ENCODE measurements around the gene TYROBP. TPM values are rescaled to one million over a fixed set of nuclear protein-coding genes. Genes with fewer than 3 reads are reported as not detected.
A peak's percentile ranks its signal among the peaks of the same experiment; 100 is the strongest.

The TYROBP gene
- total and polyA plus RNA-seq, 2 of the 8 experiments (the other 6 are each of a cell fraction or from before 2014, with no cell fraction given): 0.18 TPM; not detected in 1

DNA sequence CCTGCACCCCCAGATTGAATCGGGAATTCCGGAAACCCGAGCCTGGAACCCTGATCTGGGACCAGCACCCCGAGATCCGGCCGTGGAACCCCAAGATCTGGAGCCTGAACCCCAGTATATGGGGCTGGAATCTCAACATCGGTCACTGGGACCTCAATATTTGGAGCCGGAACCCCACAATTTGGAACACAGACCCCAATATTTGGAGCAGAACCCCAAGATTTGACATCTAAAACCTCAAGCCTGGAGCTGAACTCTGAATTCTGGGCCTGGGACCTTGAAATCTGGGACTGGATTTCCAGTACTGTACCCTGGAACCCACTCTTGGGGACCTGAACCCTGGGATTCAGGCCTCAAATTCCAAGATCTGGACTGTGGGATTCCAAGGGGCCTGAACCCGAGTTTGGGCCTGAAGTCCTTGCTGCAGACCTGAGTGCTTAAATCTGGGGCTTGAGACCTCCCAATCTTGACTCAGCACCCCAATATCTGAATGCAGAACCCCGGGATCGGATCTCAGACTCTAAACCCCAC, 28.7 kb upstream of the TYROBP start (continued):
- TF ChIP-seq, protein P1, sequence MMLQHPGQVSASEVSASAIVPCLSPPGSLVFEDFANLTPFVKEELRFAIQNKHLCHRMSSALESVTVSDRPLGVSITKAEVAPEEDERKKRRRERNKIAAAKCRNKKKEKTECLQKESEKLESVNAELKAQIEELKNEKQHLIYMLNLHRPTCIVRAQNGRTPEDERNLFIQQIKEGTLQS (IDR thresholded peaks at IDR 0.05; ENCODE audit: insufficient read depth, low read depth, low read length): no peak
- TF ChIP-seq ZNF274 (IDR thresholded peaks at IDR 0.05; ENCODE audit: borderline replicate concordance, extremely low read depth, low read length) (no peak), POU5F1 (IDR thresholded peaks at IDR 0.05; ENCODE audit: low read depth, low read length) (no peak), HDAC2 (IDR thresholded peaks at IDR 0.05; ENCODE audit: borderline replicate concordance in 1 of 2, low read depth in 2 of 2, low read length in 2 of 2) (0 out of 4 replicates have a peak, but pooled peaks of 1 of the 2 experiments have one; percentile 54), GABPA (IDR thresholded peaks at IDR 0.05; ENCODE audit: borderline replicate concordance, insufficient read depth, low read length) (no peak), FOSL1 (IDR thresholded peaks at IDR 0.05; ENCODE audit: insufficient read depth, low read depth, low read length) (no peak)
- TF ChIP-seq, protein P2, sequence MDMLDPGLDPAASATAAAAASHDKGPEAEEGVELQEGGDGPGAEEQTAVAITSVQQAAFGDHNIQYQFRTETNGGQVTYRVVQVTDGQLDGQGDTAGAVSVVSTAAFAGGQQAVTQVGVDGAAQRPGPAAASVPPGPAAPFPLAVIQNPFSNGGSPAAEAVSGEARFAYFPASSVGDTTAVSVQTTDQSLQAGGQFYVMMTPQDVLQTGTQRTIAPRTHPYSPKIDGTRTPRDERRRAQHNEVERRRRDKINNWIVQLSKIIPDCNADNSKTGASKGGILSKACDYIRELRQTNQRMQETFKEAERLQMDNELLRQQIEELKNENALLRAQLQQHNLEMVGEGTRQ (IDR thresholded peaks at IDR 0.05; ENCODE audit: low read length): no peak
- TF ChIP-seq, protein P3, sequence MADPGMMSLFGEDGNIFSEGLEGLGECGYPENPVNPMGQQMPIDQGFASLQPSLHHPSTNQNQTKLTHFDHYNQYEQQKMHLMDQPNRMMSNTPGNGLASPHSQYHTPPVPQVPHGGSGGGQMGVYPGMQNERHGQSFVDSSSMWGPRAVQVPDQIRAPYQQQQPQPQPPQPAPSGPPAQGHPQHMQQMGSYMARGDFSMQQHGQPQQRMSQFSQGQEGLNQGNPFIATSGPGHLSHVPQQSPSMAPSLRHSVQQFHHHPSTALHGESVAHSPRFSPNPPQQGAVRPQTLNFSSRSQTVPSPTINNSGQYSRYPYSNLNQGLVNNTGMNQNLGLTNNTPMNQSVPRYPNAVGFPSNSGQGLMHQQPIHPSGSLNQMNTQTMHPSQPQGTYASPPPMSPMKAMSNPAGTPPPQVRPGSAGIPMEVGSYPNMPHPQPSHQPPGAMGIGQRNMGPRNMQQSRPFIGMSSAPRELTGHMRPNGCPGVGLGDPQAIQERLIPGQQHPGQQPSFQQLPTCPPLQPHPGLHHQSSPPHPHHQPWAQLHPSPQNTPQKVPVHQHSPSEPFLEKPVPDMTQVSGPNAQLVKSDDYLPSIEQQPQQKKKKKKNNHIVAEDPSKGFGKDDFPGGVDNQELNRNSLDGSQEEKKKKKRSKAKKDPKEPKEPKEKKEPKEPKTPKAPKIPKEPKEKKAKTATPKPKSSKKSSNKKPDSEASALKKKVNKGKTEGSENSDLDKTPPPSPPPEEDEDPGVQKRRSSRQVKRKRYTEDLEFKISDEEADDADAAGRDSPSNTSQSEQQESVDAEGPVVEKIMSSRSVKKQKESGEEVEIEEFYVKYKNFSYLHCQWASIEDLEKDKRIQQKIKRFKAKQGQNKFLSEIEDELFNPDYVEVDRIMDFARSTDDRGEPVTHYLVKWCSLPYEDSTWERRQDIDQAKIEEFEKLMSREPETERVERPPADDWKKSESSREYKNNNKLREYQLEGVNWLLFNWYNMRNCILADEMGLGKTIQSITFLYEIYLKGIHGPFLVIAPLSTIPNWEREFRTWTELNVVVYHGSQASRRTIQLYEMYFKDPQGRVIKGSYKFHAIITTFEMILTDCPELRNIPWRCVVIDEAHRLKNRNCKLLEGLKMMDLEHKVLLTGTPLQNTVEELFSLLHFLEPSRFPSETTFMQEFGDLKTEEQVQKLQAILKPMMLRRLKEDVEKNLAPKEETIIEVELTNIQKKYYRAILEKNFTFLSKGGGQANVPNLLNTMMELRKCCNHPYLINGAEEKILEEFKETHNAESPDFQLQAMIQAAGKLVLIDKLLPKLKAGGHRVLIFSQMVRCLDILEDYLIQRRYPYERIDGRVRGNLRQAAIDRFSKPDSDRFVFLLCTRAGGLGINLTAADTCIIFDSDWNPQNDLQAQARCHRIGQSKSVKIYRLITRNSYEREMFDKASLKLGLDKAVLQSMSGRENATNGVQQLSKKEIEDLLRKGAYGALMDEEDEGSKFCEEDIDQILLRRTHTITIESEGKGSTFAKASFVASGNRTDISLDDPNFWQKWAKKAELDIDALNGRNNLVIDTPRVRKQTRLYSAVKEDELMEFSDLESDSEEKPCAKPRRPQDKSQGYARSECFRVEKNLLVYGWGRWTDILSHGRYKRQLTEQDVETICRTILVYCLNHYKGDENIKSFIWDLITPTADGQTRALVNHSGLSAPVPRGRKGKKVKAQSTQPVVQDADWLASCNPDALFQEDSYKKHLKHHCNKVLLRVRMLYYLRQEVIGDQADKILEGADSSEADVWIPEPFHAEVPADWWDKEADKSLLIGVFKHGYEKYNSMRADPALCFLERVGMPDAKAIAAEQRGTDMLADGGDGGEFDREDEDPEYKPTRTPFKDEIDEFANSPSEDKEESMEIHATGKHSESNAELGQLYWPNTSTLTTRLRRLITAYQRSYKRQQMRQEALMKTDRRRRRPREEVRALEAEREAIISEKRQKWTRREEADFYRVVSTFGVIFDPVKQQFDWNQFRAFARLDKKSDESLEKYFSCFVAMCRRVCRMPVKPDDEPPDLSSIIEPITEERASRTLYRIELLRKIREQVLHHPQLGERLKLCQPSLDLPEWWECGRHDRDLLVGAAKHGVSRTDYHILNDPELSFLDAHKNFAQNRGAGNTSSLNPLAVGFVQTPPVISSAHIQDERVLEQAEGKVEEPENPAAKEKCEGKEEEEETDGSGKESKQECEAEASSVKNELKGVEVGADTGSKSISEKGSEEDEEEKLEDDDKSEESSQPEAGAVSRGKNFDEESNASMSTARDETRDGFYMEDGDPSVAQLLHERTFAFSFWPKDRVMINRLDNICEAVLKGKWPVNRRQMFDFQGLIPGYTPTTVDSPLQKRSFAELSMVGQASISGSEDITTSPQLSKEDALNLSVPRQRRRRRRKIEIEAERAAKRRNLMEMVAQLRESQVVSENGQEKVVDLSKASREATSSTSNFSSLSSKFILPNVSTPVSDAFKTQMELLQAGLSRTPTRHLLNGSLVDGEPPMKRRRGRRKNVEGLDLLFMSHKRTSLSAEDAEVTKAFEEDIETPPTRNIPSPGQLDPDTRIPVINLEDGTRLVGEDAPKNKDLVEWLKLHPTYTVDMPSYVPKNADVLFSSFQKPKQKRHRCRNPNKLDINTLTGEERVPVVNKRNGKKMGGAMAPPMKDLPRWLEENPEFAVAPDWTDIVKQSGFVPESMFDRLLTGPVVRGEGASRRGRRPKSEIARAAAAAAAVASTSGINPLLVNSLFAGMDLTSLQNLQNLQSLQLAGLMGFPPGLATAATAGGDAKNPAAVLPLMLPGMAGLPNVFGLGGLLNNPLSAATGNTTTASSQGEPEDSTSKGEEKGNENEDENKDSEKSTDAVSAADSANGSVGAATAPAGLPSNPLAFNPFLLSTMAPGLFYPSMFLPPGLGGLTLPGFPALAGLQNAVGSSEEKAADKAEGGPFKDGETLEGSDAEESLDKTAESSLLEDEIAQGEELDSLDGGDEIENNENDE (IDR thresholded peaks at IDR 0.05; ENCODE audit: insufficient replicate concordance, low read length): peak; percentile 96

Data from H1 (cell line).